HepG2 (cell line): ENCODE results near the gene PPOX. TPM values are rescaled to one million over a fixed set of nuclear protein-coding genes. Genes with fewer than 3 reads are reported as not detected.

Experiments
- BHLHE40 ChIP-seq: IDR thresholded peaks from 2 replicates; pipeline ENCODE4 v1.6.1; 2011; ENCODE audit warnings: low read length, improper control_type of control experiment
- DPF2 ChIP-seq: sonication (generic); formaldehyde crosslinking; IDR thresholded peaks from 2 replicates; pipeline ENCODE4 v1.4.0; 2020; ENCODE audit warnings: mild to moderate bottlenecking, low read depth, missing genetic modification reagents, borderline replicate concordance
- ETV6 ChIP-seq: sonication (generic); formaldehyde crosslinking; conservative IDR thresholded peaks from 2 replicates; pipeline ENCODE4 v1.4.0; 2020; ENCODE audit warnings: missing genetic modification reagents
- FOXA1 ChIP-seq, 2 experiments: fragments of 450-650 bp in 1 of 2; sonication (generic) in 1 of 2; formaldehyde crosslinking in 1 of 2; IDR thresholded peaks; 2 replicates each; pipeline versions ENCODE4 v1.4.0 to v1.6.1; 2016 to 2020; ENCODE audit warnings: missing genetic modification reagents in 1 of 2
- GATAD2A ChIP-seq: IDR thresholded peaks from 2 replicates; pipeline ENCODE4 v1.6.1; 2016
- HES4 ChIP-seq: sonication (generic); formaldehyde crosslinking; IDR thresholded peaks from 2 replicates; pipeline ENCODE4 v1.9.0; 2021; ENCODE audit warnings: mild to moderate bottlenecking, missing genetic modification reagents, borderline replicate concordance
- HINFP ChIP-seq: sonication (generic); formaldehyde crosslinking; IDR thresholded peaks from 2 replicates; pipeline ENCODE4 v1.4.0; 2020; ENCODE audit warnings: low read depth, mild to moderate bottlenecking, missing genetic modification reagents
- HMGA1 ChIP-seq: sonication (generic); formaldehyde crosslinking; conservative IDR thresholded peaks from 2 replicates; pipeline ENCODE4 v1.4.0; 2020; ENCODE audit warnings: missing genetic modification reagents
- HOXD1 ChIP-seq: sonication (generic); formaldehyde crosslinking; IDR thresholded peaks from 2 replicates; pipeline ENCODE4 v1.5.0; 2020; ENCODE audit warnings: missing genetic modification reagents
- NBN ChIP-seq: fragments of 450-650 bp; conservative IDR thresholded peaks from 2 replicates; pipeline ENCODE4 v1.6.1; 2017
- NFYB ChIP-seq: sonication (generic); formaldehyde crosslinking; IDR thresholded peaks from 2 replicates; pipeline ENCODE4 v1.4.0; 2020; ENCODE audit warnings: missing genetic modification reagents
- NR2F1 ChIP-seq, 2 experiments: fragments of 450-650 bp in 1 of 2; formaldehyde crosslinking in 1 of 2; IDR thresholded peaks; 2 replicates each; pipeline versions ENCODE4 v1.5.0 to v1.6.1; 2016 to 2020; ENCODE audit warnings: mild to moderate bottlenecking in 1 of 2, missing compliant biosample characterization in 1 of 2, missing genetic modification reagents in 1 of 2, moderate library complexity in 1 of 2
- RXRA ChIP-seq: sonication (generic); formaldehyde crosslinking; IDR thresholded peaks from 2 replicates; pipeline ENCODE4 v1.5.1; 2020; ENCODE audit warnings: missing genetic modification reagents
- SCMH1 ChIP-seq: sonication (generic); formaldehyde crosslinking; IDR thresholded peaks from 2 replicates; pipeline ENCODE4 v1.9.0; 2021; ENCODE audit warnings: missing genetic modification reagents, mild to moderate bottlenecking, borderline replicate concordance
- SETDB1 ChIP-seq: sonication (generic); formaldehyde crosslinking; IDR thresholded peaks from 2 replicates; pipeline ENCODE4 v1.5.1; 2020; ENCODE audit warnings: missing genetic modification reagents, mild to moderate bottlenecking, borderline replicate concordance
- SMYD3 ChIP-seq: sonication (generic); formaldehyde crosslinking; IDR thresholded peaks from 2 replicates; pipeline ENCODE4 v1.8.1; 2023; ENCODE audit warnings: mild to moderate bottlenecking, missing genetic modification reagents
- SP1 ChIP-seq, 2 experiments: fragments of 450-650 bp in 1 of 2; sonication (generic) in 1 of 2; formaldehyde crosslinking in 1 of 2; IDR thresholded peaks; 2 replicates each; pipeline versions ENCODE4 v1.4.0 to v1.6.1; 2016 to 2020; ENCODE audit warnings: missing genetic modification reagents in 1 of 2
- ZBTB33 ChIP-seq: sonication (generic); formaldehyde crosslinking; IDR thresholded peaks from 2 replicates; pipeline ENCODE4 v1.4.0; 2020; ENCODE audit warnings: missing genetic modification reagents
- ZNF20 ChIP-seq: sonication (generic); formaldehyde crosslinking; IDR thresholded peaks from 2 replicates; pipeline ENCODE4 v1.4.0; 2020; ENCODE audit warnings: mild to moderate bottlenecking, moderate library complexity, missing genetic modification reagents
- ZNF761 ChIP-seq: sonication (generic); formaldehyde crosslinking; conservative IDR thresholded peaks from 2 replicates; pipeline ENCODE4 v1.4.0; 2020; ENCODE audit warnings: mild to moderate bottlenecking, missing genetic modification reagents
- ZSCAN31 ChIP-seq: sonication (generic); formaldehyde crosslinking; IDR thresholded peaks from 2 replicates; pipeline ENCODE4 v1.5.0; 2020; ENCODE audit warnings: low read depth, mild to moderate bottlenecking, missing genetic modification reagents
- polyA plus RNA-seq, 8 experiments: library from polyadenylated mRNA; depleted of rRNA in 3 of 8; stranded (reverse) in 7 of 8; unstranded in 1 of 8; fragments of >200 nt; fragmentation: Illumina TruSeq in 4 of 8; extraction: Trizol in 4 of 8; gene quantifications; 2 replicates each; pipeline versions ENCODE4 v1.2.1 to v1.2.3, GENCODE V29; 2011 to 2016; ENCODE audit warnings: low read depth in 4 of 8, missing spikeins in 1 of 8, mixed read lengths in 1 of 8; ENCODE audit not compliant: insufficient read depth in 1 of 8
- total RNA-seq, 5 experiments: library from RNA; depleted of rRNA; stranded (reverse); fragments of >200 nt; fragmentation: Illumina TruSeq; extraction: Trizol; gene quantifications; 2 replicates each; pipeline ENCODE4 v1.2.3, GENCODE V29; 2016; ENCODE audit warnings: low read depth in 1 of 5
- TF ChIP-seq, protein P1 (sequence below): IDR thresholded peaks from 2 replicates; pipeline ENCODE4 v1.6.1; 2016; ENCODE audit warnings: control low read depth
- TF ChIP-seq, protein P2 (sequence below): sonication (generic); formaldehyde crosslinking; conservative IDR thresholded peaks from 2 replicates; pipeline ENCODE4 v1.8.0; 2022; ENCODE audit warnings: mild to moderate bottlenecking, moderate library complexity, missing genetic modification reagents

Gene PPOX
- total and polyA plus RNA-seq, 2 of the 13 experiments (the other 11 are each of a cell fraction or from before 2014, with no cell fraction given): 15.5 to 27.7 TPM

DNA sequence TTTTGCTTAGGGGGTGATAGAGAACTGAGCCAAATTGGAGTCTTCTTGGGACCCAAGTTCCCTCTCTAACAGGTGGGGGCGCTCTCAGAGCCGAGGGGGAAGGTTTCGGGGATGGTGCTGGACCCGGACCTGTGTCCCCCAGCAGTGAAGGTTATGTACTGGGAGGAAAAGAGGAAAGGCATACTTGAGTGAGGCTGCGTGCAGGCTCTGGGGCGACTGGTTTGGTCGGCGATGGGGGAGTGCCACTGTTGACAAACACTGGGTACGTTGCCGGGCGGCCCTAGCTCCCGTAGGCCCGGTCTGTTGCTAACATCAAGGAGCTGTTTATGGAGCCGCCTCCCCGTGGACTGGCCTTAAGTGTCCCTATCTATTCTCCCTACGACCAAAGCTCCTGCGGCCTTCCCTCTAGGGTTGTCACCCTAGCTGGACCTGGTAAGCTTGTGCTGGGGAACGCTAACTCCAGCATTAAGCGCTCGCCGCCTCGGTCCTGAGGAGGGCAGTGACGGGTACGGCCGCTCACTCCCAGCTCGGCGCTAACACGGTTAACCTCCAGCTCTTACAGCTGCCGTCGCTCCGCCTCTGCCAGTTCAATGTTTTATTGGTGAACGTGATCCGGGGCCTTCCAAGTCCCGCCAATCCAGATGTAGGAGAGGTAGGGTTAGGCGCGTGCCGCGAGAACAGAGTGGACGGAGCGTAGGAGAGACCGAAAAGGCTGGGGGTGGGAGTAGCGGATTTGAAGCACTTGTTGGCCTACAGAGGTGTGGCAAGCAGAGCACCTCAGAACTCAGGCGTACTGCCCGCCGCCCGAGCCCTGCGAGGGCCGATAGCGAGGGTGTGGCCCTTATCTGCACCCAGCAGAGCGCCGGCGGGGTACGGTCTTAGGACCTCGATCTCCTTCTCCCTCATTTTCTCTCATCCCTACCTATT lies at the start of gene PPOX (continued):
- peak; percentile 23; the same call in 1 of the 2 replicates for TF ChIP-seq SMYD3 (CRISPR knock-in tag)
- TF ChIP-seq BHLHE40: peak; percentile 80
- TF ChIP-seq HOXD1 (CRISPR knock-in tag): peak; percentile 81; the same call in 1 of the 2 replicates
- peak; percentile 93 for TF ChIP-seq NFYB
- TF ChIP-seq DPF2: no peak
- TF ChIP-seq ETV6 (CRISPR knock-in tag): no peak
- TF ChIP-seq ZNF761: no peak
- TF ChIP-seq HES4 (CRISPR knock-in tag): 0 out of 2 replicates have a peak, but pooled peaks have one; percentile 12
- TF ChIP-seq SCMH1: no peak
- TF ChIP-seq NR2F1 (CRISPR knock-in tag; IDR thresholded peaks at IDR 0.05): no peak
- TF ChIP-seq FOXA1 (IDR thresholded peaks at IDR 0.05): no peak
- TF ChIP-seq FOXA1 (CRISPR knock-in tag; IDR thresholded peaks at IDR 0.05): peak; percentile 65
- TF ChIP-seq NBN: no peak
- no peak for TF ChIP-seq ZNF20 (CRISPR knock-in tag)
- TF ChIP-seq, protein P1, sequence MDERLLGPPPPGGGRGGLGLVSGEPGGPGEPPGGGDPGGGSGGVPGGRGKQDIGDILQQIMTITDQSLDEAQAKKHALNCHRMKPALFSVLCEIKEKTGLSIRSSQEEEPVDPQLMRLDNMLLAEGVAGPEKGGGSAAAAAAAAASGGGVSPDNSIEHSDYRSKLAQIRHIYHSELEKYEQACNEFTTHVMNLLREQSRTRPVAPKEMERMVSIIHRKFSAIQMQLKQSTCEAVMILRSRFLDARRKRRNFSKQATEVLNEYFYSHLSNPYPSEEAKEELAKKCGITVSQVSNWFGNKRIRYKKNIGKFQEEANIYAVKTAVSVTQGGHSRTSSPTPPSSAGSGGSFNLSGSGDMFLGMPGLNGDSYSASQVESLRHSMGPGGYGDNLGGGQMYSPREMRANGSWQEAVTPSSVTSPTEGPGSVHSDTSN: no peak
- no peak for TF ChIP-seq HMGA1 (CRISPR knock-in tag)
- peak; percentile 57 for TF ChIP-seq GATAD2A (CRISPR knock-in tag)
- no peak for TF ChIP-seq SETDB1 (CRISPR knock-in tag)
- TF ChIP-seq ZBTB33 (CRISPR knock-in tag): no peak
- TF ChIP-seq, protein P2, sequence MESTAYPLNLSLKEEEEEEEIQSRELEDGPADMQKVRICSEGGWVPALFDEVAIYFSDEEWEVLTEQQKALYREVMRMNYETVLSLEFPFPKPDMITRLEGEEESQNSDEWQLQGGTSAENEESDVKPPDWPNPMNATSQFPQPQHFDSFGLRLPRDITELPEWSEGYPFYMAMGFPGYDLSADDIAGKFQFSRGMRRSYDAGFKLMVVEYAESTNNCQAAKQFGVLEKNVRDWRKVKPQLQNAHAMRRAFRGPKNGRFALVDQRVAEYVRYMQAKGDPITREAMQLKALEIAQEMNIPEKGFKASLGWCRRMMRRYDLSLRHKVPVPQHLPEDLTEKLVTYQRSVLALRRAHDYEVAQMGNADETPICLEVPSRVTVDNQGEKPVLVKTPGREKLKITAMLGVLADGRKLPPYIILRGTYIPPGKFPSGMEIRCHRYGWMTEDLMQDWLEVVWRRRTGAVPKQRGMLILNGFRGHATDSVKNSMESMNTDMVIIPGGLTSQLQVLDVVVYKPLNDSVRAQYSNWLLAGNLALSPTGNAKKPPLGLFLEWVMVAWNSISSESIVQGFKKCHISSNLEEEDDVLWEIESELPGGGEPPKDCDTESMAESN (CRISPR knock-in tag): 0 out of 2 replicates have a peak, but pooled peaks have one; percentile 16
- no peak for TF ChIP-seq RXRA (CRISPR knock-in tag)
- no peak for TF ChIP-seq SP1 (IDR thresholded peaks at IDR 0.05)
- peak; percentile 55; the same call in 1 of the 2 replicates for TF ChIP-seq SP1 (CRISPR knock-in tag; IDR thresholded peaks at IDR 0.05)
- no peak for TF ChIP-seq HINFP (CRISPR knock-in tag)
- peak; percentile 85 for TF ChIP-seq ZSCAN31 (CRISPR knock-in tag)
